HEK293T (cell line): ENCODE data around the gene RYR3.

Experiments used
- BHLHE40 ChIP-seq: fragments of 450-650 bp; IDR thresholded peaks from 2 replicates; pipeline ENCODE4 v1.6.1; 2016; ENCODE audit warnings: mild to moderate bottlenecking, moderate library complexity, borderline replicate concordance
- CTBP1 ChIP-seq: fragments of 450-650 bp; IDR thresholded peaks from 2 replicates; pipeline ENCODE4 v1.6.1; 2016; ENCODE audit warnings: borderline replicate concordance
- FOXA1 ChIP-seq: fragments of 450-650 bp; IDR thresholded peaks from 2 replicates; pipeline ENCODE4 v1.6.1; 2016; ENCODE audit warnings: mild to moderate bottlenecking
- PKNOX1 ChIP-seq: fragments of 450-650 bp; IDR thresholded peaks from 2 replicates; pipeline ENCODE4 v1.6.1; 2016
- SP1 ChIP-seq: fragments of 450-650 bp; IDR thresholded peaks from 2 replicates; pipeline ENCODE4 v1.6.1; 2017
- SUZ12 ChIP-seq: fragments of 450-650 bp; IDR thresholded peaks from 2 replicates; pipeline ENCODE4 v1.6.1; 2016; ENCODE audit warnings: mild to moderate bottlenecking

DNA sequence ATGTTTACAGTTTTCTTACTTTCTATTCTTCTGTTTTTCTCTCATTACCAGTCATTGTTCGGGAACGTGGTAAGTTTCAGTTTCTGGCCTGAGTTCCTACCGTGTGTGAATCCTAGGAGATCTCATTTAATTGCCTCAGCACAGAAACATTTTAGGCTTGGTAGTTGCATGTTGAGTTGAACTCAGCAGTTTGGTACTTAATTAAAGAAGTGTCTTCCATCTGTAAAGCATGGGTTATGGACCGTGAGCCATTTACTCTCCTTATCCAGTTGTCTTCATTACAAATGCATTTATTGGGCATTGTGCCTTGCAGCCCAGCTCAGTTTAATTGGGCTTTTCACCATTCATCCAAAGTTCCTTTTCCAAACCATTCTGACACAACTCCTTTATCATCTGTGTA is 515.4 kb downstream of the RYR3 start:
- no peak for TF ChIP-seq CTBP1
- TF ChIP-seq BHLHE40 = no peak
- TF ChIP-seq SP1 = no peak
- no peak for TF ChIP-seq SUZ12
- TF ChIP-seq PKNOX1 = no peak
- no peak for TF ChIP-seq FOXA1
